GM23338 (cell line): Measurements from ENCODE around the gene CNN3. TPM values are rescaled to one million over a fixed set of nuclear protein-coding genes. Genes with fewer than 3 reads are reported as not detected.

Experiments used
- ATAC-seq: fragments of 200-7000 bp; cut with Tn5 transposase; 3 replicates; pipeline ENCODE4 v1.9.1; 2020
- DNase-seq: peaks from one replicate; pipeline ENCODE4 v3.0.0-alpha.2; 2015; ENCODE audit warnings: low spot score
- H2AFZ ChIP-seq: fragments of 200-600 bp; sonication (generic); 2 replicates; pipeline ENCODE4 v1.8.0; 2016; ENCODE audit warnings: antibody characterized with exemption, mild to moderate bottlenecking, moderate library complexity
- H3F3A ChIP-seq: fragments of 200-600 bp; sonication (generic); replicated peaks from 2 replicates; pipeline ENCODE4 v1.8.0; 2017; ENCODE audit warnings: antibody characterized with exemption, mixed run types, low read depth
- H3K27ac ChIP-seq: fragments of 200-600 bp; sonication (generic); 2 replicates; pipeline ENCODE4 v1.6.1; 2016; ENCODE audit warnings: low read depth
- H3K27me3 ChIP-seq: fragments of 200-600 bp; sonication (generic); 2 replicates; pipeline ENCODE4 v1.8.0; 2016; ENCODE audit warnings: mild to moderate bottlenecking, mixed run types, moderate library complexity; ENCODE audit not compliant: insufficient read depth
- H3K36me3 ChIP-seq: fragments of 200-600 bp; sonication (generic); 2 replicates; pipeline ENCODE4 v1.8.0; 2016; ENCODE audit warnings: mild to moderate bottlenecking; ENCODE audit not compliant: insufficient read depth
- H3K4me1 ChIP-seq: fragments of 200-600 bp; sonication (generic); 2 replicates; pipeline ENCODE4 v1.8.0; 2016; ENCODE audit warnings: mild to moderate bottlenecking, moderate library complexity; ENCODE audit not compliant: insufficient read depth
- H3K4me2 ChIP-seq: fragments of 200-600 bp; sonication (generic); 2 replicates; pipeline ENCODE4 v1.7.1; 2017; ENCODE audit warnings: mixed run types
- H3K4me3 ChIP-seq: fragments of 200-600 bp; sonication (generic); 2 replicates; pipeline ENCODE4 v1.6.1; 2016; ENCODE audit warnings: mixed run types
- H3K79me2 ChIP-seq: fragments of 200-600 bp; sonication (generic); replicated peaks from 2 replicates; pipeline ENCODE4 v1.8.0; 2017; ENCODE audit warnings: mild to moderate bottlenecking; ENCODE audit not compliant: insufficient read depth
- H3K9me2 ChIP-seq: fragments of 200-600 bp; sonication (generic); 2 replicates; pipeline ENCODE4 v1.8.0; 2017; ENCODE audit not compliant: insufficient read depth
- H4K20me1 ChIP-seq: fragments of 200-600 bp; sonication (generic); replicated peaks from 2 replicates; pipeline ENCODE4 v1.8.0; 2017; ENCODE audit warnings: mild to moderate bottlenecking; ENCODE audit not compliant: insufficient read depth
- H3K27ac Mint-ChIP-seq: 2 replicates; pipeline ENCODE4 v1.8.0; 2020; ENCODE audit warnings: inconsistent platforms, mild to moderate bottlenecking, moderate library complexity, mixed read lengths
- H3K27me3 Mint-ChIP-seq: 3 replicates; pipeline ENCODE4 v1.8.0; 2022; ENCODE audit warnings: low read depth, mild to moderate bottlenecking, moderate library complexity, mixed read lengths, inconsistent platforms; ENCODE audit not compliant: insufficient read depth, poor library complexity
- H3K36me3 Mint-ChIP-seq: 3 replicates; pipeline ENCODE4 v1.8.0; 2021; ENCODE audit warnings: low read depth, mild to moderate bottlenecking, inconsistent platforms, moderate library complexity, mixed read lengths
- H3K4me1 Mint-ChIP-seq: 3 replicates; pipeline ENCODE4 v1.8.0; 2020; ENCODE audit warnings: mild to moderate bottlenecking, inconsistent platforms, mixed read lengths
- H3K4me3 Mint-ChIP-seq: 3 replicates; pipeline ENCODE4 v1.8.0; 2021; ENCODE audit warnings: moderate library complexity, mild to moderate bottlenecking, inconsistent platforms, mixed read lengths
- H3K9me3 Mint-ChIP-seq: 3 replicates; pipeline ENCODE4 v1.8.0; 2020; ENCODE audit warnings: moderate library complexity, mild to moderate bottlenecking, inconsistent platforms, mixed read lengths
- CREB1 ChIP-seq: fragments of 250-450 bp; sonication (Bioruptor Pico); IDR thresholded peaks from 2 replicates; pipeline ENCODE4 v1.5.0; 2020; ENCODE audit warnings: low read depth, mild to moderate bottlenecking, moderate library complexity
- CTCF ChIP-seq, 2 experiments: fragments of 200-600 bp in 1 of 2; sonication (generic) in 1 of 2; conservative IDR thresholded peaks; 2 replicates each; pipeline versions ENCODE4 v1.5.1 to v1.6.1; 2016 to 2017; ENCODE audit warnings: antibody characterized with exemption in 2 of 2, low read depth in 2 of 2, mild to moderate bottlenecking in 2 of 2, moderate library complexity in 1 of 2
- ETS1 ChIP-seq: IDR thresholded peaks from 2 replicates; pipeline ENCODE4 v1.6.1; 2016; ENCODE audit warnings: antibody characterized with exemption
- EZH2phosphoT487 ChIP-seq: fragments of 200-600 bp; sonication (generic); IDR thresholded peaks from one replicate; pipeline ENCODE4 v1.8.1; 2018; ENCODE audit warnings: antibody characterized with exemption; ENCODE audit not compliant: unreplicated experiment
- NANOG ChIP-seq: IDR thresholded peaks from 2 replicates; pipeline ENCODE4 v1.6.1; 2016; ENCODE audit warnings: antibody characterized with exemption, borderline replicate concordance
- REST ChIP-seq: IDR thresholded peaks from one replicate; pipeline ENCODE4 v1.6.1; 2018; ENCODE audit warnings: antibody characterized with exemption; ENCODE audit not compliant: unreplicated experiment
- STAT1 ChIP-seq: IDR thresholded peaks from one replicate; pipeline ENCODE4 v1.6.1; 2016; ENCODE audit warnings: antibody characterized with exemption; ENCODE audit not compliant: unreplicated experiment
- ZNF114 ChIP-seq: fragments of 250-450 bp; sonication (Bioruptor Pico); IDR thresholded peaks from 2 replicates; pipeline ENCODE4 v1.5.0; 2020; ENCODE audit warnings: mild to moderate bottlenecking, moderate library complexity
- ZNF462 ChIP-seq: fragments of 250-450 bp; sonication (Bioruptor Pico); IDR thresholded peaks from 2 replicates; pipeline ENCODE4 v1.5.0; 2020; ENCODE audit warnings: mild to moderate bottlenecking, moderate library complexity
- polyA plus RNA-seq: library from polyadenylated mRNA; unstranded; fragments of >200 nt; fragmentation: Nextera tagmentation; extraction: Ambion mirVana; gene quantifications from 2 replicates; pipeline ENCODE4 v1.2.1, GENCODE V29; 2016
- total RNA-seq: library from RNA; depleted of rRNA; stranded (reverse); fragments of >200 nt; shearing (Covaris generic); gene quantifications from 2 replicates; pipeline ENCODE4 v1.2.3, GENCODE V29; 2014

Gene CNN3
- total and polyA plus RNA-seq, 2 experiments from 2014 or later, result 220 to 312 TPM

DNA sequence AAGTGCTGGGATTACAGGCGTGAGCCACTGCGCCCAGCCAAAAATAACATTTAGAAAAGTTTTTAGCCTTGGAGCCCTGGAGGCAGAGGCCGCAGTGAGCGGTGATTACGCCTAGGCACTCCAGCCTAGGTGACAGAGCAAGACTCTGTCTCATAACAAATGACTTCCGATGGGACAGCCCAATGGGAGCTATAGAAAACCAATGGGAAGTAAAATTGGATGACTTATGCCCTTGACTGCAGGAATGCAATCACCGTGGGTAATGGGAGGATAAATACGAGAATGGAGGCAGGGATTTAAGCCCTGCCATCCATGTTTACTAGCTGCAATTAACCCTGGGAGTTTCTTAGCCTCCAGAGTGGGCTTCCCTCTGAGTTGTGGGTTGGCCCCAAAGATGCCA is 37.0 kb upstream of the CNN3 start:
- ATAC-seq (no peak), DNase-seq (no peak)
- no peaks in the 10 kb centered on the region for H3K9me3 Mint-ChIP-seq
- TF ChIP-seq ZNF114, result no peak
- no peak for TF ChIP-seq REST
- TF ChIP-seq EZH2phosphoT487, result no peak
- TF ChIP-seq STAT1, result no peak
- TF ChIP-seq CTCF (conservative IDR thresholded peaks at IDR 0.05; ENCODE audit: low read depth in 2 of 2), result no peak
- no peak for TF ChIP-seq CREB1
- no peaks in the 10 kb centered on the region for H3K4me1 Mint-ChIP-seq
- no peak overlapping the region for H3K4me2 ChIP-seq
- no peak overlapping the region for H3K27ac Mint-ChIP-seq
- H3K79me2 ChIP-seq, result no peaks in the 10 kb centered on the region
- H3K36me3 ChIP-seq, result no peaks in the 10 kb centered on the region
- H3K27me3 ChIP-seq, result no peaks in the 10 kb centered on the region
- no peaks in the 10 kb centered on the region for H3K9me2 ChIP-seq
- no peaks in the 10 kb centered on the region for H3F3A ChIP-seq
- H3K27ac ChIP-seq, result no peak overlapping the region
- no peak overlapping the region for H3K4me3 ChIP-seq
- H3K27me3 Mint-ChIP-seq, result peaks cover 4% of the 10 kb centered on the region
- no peaks in the 10 kb centered on the region; the same call in 2 of the 3 replicates for H3K36me3 Mint-ChIP-seq
- H2AFZ ChIP-seq, result no peak overlapping the region
- H3K4me3 Mint-ChIP-seq, result no peak overlapping the region
- H4K20me1 ChIP-seq, result no peaks in the 10 kb centered on the region
- no peaks in the 10 kb centered on the region for H3K4me1 ChIP-seq

DNA sequence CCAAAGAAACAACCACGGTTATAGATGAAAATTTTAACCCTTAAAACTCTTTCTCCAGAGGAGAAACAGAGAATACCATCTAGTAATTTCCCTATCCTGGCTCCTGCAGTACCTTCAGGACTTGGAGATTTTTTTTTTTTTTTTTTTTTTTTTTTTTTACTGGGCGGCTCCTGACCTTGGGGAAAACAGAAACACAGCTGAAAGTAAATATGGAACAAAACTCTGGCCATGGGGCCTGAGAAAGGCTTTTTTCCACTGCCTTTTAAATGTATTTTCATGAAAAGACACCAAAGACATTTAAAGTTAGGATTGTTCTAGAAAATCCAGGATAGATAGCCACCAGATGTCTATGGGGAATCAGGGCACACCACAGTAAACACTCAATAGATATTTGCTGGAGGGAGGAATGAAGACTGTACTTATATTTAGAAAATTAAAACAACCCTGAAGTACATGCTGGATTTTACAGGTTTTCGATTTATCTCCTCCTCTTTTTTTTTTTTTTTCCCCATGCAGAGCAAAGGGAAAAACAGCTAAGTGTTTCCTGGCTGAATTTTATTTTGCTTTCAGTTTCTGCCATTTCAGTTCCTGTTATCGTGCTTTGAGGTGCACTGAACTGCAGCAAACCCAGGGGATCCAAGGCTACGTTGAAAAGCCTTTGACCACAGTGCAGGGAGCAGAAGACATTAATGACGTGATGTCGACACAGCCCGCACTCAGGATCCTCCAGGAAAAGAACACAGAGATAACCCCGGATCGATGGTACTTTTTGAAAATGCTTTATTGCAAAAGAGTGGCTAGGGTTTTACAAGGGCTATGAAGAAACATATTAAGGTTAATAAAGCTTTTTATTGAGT is 35.7 kb upstream of the CNN3 start:
- Histone ChIP-seq H3F3A (no peaks in the 10 kb centered on the region), H3K4me3 (no peak overlapping the region), H4K20me1 (no peaks in the 10 kb centered on the region), H3K36me3 (no peaks in the 10 kb centered on the region), H3K9me2 (no peaks in the 10 kb centered on the region), H2AFZ (no peak overlapping the region), H3K27ac (no peak overlapping the region), H3K4me1 (no peaks in the 10 kb centered on the region), H3K79me2 (no peaks in the 10 kb centered on the region), H3K27me3 (no peaks in the 10 kb centered on the region), H3K4me2 (no peak overlapping the region)
- Mint-ChIP-seq H3K36me3 (no peaks in the 10 kb centered on the region; the same call in 2 of the 3 replicates), H3K4me1 (no peaks in the 10 kb centered on the region), H3K27me3 (peaks cover 4% of the 10 kb centered on the region), H3K4me3 (no peak overlapping the region), H3K9me3 (no peaks in the 10 kb centered on the region), H3K27ac (no peak overlapping the region)
- DNase-seq (no peak), ATAC-seq (no peak)
- TF ChIP-seq ZNF462 (CRISPR knock-in tag) (no peak), ETS1 (no peak), NANOG (no peak)
